ENCODE results near the gene LRRC32.

The LRRC32 gene

DNA sequence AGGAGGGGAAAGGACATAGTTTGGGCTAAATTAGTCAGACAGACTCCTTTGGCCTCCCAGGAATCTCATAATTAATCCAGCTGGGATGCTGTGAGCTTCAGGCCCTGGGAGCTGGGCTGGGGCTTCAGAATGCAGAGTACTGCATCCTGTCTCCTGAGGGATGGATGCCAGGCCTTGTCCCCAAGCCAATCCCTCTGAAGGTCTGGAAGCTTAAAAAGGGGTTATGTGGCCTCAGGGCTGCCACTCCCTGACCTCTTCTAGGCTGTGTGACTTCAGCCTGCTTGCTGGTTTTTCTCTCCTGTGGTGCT lies 6.9 kb upstream of the LRRC32 start:
- DNase-seq: no peak

DNA sequence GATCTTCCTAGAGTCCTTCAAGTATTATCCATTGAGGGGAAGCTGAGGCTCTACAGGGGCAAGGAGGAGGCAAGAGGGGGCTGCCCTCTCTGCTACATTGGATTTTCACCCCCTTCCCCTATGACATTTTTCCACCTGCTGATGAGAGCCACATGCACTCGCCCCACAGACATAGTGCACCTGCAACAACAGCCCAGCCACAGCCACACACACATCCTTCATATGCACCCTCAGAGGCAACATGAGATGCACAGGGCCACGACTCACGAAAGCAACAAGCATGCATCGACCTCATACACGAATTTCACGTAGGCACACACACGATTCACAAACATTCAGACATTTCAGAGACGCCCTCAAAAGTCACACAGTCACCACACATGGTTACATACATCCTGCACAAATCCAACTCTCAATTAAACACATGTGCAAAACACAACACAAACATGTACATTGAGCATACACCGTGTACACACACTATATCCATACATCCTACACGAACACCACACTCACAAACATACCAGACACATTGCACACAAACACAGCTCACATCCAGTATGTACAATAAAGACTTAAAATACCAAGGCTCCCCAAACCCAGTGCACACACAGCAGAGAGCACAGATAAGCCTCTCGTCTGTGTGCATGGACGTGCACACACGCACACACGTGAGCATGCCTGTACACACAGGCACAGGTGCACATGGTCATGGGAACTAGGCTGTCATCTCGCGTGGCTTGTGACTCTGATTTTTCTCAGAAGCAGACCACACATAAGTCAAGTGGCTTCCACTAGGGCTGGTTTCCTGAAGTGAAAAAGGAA lies 6.3 kb upstream of the LRRC32 start:
- DNase-seq: no peak

GRCh38 chr11:76674517-76675400 lies 4.2 kb upstream of the LRRC32 start:
- DNase-seq: no peak

DNA sequence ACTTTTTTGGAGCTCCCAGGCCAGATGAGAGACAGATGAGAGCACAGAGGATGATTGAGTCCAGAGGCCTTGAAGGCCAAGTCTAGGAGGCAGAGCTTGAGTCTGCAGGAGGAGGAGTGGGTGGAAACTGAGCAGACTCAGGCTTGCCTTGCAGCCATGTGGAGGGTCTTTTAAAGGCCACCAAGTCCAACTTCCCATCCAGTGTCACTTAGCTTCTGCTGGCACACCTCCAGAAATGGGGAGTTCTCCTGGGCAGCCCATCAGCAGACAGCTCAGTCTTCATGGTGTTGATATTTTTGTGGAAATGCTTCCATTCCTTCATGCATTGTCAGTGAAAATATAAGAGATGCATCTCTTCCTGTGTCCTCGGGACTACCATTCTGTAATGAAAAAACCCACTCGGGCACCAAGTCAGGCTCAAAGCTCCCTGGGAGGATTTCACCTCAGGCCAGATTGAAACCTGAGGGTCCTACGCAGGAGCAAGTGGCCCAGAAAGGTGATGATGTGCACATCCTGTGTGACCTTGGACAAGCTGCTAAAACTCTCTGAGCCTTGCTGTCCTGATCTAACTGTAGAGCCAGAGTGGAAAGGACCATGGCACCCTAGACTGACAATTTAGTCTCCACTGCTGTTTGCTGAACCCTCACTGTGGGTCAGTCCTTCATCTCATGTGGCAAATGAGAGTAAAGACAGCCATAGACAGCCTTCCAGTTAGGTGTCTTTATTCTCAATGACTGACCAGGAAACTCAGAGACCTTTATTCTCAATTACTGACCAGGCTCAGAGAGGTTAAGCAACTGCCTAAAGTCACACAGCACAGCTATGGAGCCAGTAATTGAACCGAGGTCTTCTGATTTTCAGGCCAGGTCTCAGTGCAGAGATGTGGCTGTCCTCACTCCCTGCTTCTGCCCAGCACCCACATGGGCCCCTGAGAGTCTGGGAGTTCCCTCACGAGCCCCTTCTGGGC lies 2.9 kb upstream of the LRRC32 start:
- DNase-seq: no peak

GRCh38 chr11:76672431-76673175 lies 2.1 kb upstream of the LRRC32 start:
- DNase-seq: no peak

DNA sequence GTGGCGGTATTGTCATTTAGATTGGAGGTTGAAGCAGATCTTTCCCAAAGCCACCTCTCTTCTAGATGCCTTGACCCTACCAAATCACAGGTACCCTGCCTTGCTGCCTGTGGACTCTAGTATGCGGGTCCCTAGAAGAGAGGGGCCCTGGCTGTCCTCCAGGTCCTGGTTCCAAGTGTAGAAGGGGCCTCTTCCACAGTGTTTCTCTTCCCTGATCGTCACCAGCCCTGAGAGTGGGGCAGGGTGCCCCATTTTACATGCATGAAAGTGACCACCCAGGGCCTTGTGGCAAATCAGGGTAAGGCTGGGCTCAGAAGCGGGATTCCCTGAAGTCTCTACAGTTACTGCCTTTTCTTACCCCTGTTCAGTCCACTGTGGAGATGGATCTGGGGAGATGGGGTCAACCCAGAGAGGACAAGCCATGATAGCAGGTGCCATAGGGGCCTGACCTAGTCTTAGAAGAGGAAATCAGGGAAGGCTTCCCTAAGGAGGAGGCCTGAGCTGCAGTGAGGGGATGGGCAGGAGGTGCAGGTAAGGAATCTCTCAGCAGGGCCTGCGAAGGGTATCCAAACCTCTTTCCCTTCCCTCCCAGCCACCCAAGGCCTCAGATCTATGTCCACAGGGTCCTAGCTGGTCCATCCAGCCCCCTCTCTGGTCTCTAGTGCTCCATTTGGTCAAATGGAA lies 1.2 kb upstream of the LRRC32 start:
- DNase-seq: no peak

- DNase-seq: no peak
Measured at GRCh38 chr11:76671237-76671592, 668 bp upstream of the LRRC32 start.

GRCh38 chr11:76669901-76670484 lies 554 bp downstream of the LRRC32 start:
- DNase-seq: no peak

GRCh38 chr11:76668362-76669155 lies 2.0 kb downstream of the LRRC32 start:
- no peak for DNase-seq

- no peak for DNase-seq
Measured at GRCh38 chr11:76667856-76668255, 2.7 kb downstream of the LRRC32 start.

DNA sequence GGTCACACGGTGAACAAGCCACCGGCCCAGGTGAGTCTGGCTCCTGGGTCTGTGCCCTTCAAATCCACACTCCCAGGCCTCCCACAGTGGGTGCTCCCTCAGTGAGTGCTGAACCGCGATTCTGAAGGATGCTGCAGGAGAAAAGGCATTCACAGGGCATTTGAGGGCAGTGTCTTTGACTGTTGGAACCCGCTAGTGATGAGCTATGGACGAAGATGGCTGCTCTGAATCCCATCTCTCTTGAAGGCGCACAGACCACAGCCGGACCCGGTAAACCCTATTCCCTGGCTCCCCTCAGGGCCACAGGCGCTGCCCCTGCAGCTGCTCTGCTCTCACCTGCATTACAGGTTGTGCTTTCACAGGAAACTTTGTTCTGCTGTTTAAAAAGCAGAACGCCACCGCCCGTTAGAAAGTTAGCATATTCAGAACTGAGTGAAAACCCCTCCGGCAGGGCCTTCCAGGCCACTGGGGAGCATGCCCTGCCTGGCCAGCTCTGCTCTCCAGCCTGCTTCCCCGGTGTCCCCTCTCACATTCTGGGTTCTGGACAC lies 3.2 kb downstream of the LRRC32 start:
- no peak for DNase-seq

- DNase-seq: no peak
Measured at GRCh38 chr11:76666830-76667229, 3.7 kb downstream of the LRRC32 start.

GRCh38 chr11:76666408-76666807 lies 4.1 kb downstream of the LRRC32 start:
- no peak for DNase-seq

- DNase-seq: no peak
Measured at GRCh38 chr11:76665921-76666351, 4.6 kb downstream of the LRRC32 start.

DNA sequence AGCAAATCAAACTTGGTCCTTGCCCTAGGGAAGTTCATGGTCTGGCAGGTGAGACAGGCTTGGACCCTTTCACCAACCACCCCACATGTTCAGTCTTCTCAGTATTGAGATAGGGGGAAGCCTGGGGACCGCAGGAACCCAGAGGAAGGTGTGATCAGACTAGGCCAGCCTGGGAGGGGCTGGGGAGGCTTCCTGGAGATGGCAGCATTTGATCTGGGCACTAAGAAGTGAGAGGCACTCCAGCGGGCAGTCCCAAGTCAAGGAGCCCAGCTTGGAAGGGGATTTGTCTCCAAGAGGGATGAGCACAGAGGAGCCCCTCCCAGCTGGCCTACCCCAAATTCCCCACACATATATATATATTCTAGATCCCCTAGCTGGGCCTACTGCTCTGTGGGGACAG lies 5.4 kb downstream of the LRRC32 start:
- DNase-seq: no peak

DNA sequence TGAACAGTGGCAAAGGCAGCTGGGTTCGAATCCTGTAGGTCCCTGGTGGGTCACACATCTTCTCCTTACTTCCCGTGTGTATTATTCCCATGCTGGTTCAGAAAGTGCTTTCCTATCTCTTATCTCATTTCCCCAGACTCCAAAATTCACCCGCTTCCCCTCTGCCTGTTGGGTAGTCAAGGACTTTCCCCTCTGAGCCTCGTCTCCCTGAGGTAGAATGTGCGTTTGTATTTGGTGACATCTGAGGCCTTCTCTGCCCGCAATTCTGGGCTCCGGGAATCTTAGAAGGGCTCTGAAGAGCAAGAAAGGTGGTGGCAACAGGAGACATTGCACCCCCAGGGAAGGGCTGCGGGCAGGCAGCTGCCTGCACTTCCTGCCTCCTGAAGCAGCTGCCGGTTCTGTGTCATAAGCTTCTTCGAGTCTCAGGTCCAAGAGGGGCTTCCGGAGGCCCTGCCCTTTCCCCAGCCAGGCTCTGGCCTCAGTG lies 5.9 kb downstream of the LRRC32 start:
- DNase-seq: peak; percentile 42 to 52

DNA sequence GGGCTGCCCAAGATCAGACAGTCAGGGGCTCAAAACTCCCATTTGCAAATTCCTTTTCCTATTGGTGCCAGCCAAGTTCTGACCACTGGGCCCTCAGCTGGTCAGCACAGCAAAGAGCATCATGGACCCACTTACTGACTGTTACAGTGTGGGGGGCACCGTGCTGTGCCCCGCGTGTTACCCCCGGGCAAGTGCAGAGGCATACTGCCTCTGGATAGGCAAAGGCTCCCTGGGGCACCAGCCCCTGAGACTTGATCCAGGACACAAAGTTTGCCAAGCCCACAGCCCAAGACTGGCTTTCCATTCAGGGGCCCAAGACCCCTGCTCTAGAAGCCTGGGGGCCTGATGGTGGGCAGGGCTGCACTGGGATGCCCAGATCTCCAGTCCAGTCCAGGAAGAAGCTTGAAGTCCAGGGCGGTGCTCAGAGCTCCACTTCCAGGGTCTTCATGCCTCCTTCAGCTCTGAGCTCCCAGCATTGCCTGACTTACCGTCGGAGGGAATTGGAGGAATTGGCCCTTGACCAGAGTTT lies 6.6 kb downstream of the LRRC32 start:
- no peak for DNase-seq

- no peak for DNase-seq
Measured at GRCh38 chr11:76663486-76663810, 7.1 kb downstream of the LRRC32 start.

- DNase-seq: no peak
Measured at GRCh38 chr11:76662656-76663485, 7.7 kb downstream of the LRRC32 start.
